ENCODE measurements around the gene FBXO7.

Gene FBXO7

GRCh38 chr22:32532820-32533128 lies 58.2 kb downstream of the FBXO7 start:
- DNase-seq: no peak

GRCh38 chr22:32533265-32534111 lies 58.9 kb downstream of the FBXO7 start:
- DNase-seq: no peak

GRCh38 chr22:32534252-32535235 lies 59.9 kb downstream of the FBXO7 start:
- no peak for DNase-seq

GRCh38 chr22:32535531-32536190 lies 61.0 kb downstream of the FBXO7 start:
- DNase-seq: no peak

- DNase-seq: no peak
Measured at GRCh38 chr22:32536352-32536751, 61.7 kb downstream of the FBXO7 start.

GRCh38 chr22:32538521-32538920 lies 63.9 kb downstream of the FBXO7 start:
- no peak for DNase-seq

- DNase-seq: no peak
Measured at GRCh38 chr22:32539631-32540421, 65.2 kb downstream of the FBXO7 start.

GRCh38 chr22:32541481-32541880 lies 66.9 kb downstream of the FBXO7 start:
- no peak for DNase-seq

- DNase-seq: no peak
Measured at GRCh38 chr22:32542066-32542676, 67.6 kb downstream of the FBXO7 start.

- DNase-seq: no peak
Measured at GRCh38 chr22:32542677-32543357, 68.2 kb downstream of the FBXO7 start.

- no peak for DNase-seq
Measured at GRCh38 chr22:32544953-32545558, 70.4 kb downstream of the FBXO7 start.

GRCh38 chr22:32545801-32546200 lies 71.2 kb downstream of the FBXO7 start:
- DNase-seq: no peak

- no peak for DNase-seq
Measured at GRCh38 chr22:32546496-32546895, 71.9 kb downstream of the FBXO7 start.

GRCh38 chr22:32546935-32547334 lies 72.3 kb downstream of the FBXO7 start:
- no peak for DNase-seq

- no peak for DNase-seq
Measured at GRCh38 chr22:32548039-32548438, 73.4 kb downstream of the FBXO7 start.

All from SHP77 (cell line).